ENCODE results near the gene WDR54. TPM values are rescaled to one million over a fixed set of nuclear protein-coding genes. Genes with fewer than 3 reads are reported as not detected.

WDR54 gene
- polyA plus RNA-seq, 1 of the 3 experiments (the other 2 are of a cell fraction) = 61.6 TPM

- no peak overlapping the region; a peak in 1 of 4 replicates for H3K27ac ChIP-seq (ENCODE audit: low read depth in 2 of 2, low read length in 1 of 2)
- 85% methylated on average over 4 of the region's 4 CpGs for WGBS (ENCODE audit: low lambda C conversion rate)
Observed at GRCh38 chr2:74462786-74463105, 41.2 kb downstream of the WDR54 start.

GRCh38 chr2:74464406-74464805, 42.9 kb downstream of the WDR54 start:
- 14% methylated on average over 10 of the region's 13 CpGs for WGBS (ENCODE audit: low lambda C conversion rate)
- H3K36me3 ChIP-seq (replicated peaks in 1 of 2; ENCODE audit: control insufficient read depth in 1 of 2, insufficient read depth in 2 of 2, low read length in 1 of 2) = peaks cover 0 to 28% of the 10 kb centered on the region in 2 experiments
- H3K27me3 ChIP-seq (ENCODE audit: insufficient read depth) = no peaks in the 10 kb centered on the region
- peaks cover 40% of the 10 kb centered on the region for H3K79me2 ChIP-seq (ENCODE audit: insufficient read depth)
- H3K4me3 ChIP-seq (ENCODE audit: low read depth in 2 of 2, low read length in 1 of 2) = peak overlapping the region; percentile 75 to 93
- no peak for DNase-seq
- H3K4me1 ChIP-seq (ENCODE audit: control insufficient read depth in 1 of 2, insufficient read depth in 2 of 2, low read depth in 1 of 2, low read length in 1 of 2) = peaks cover 3 to 20% of the 10 kb centered on the region in 2 experiments; a peak in 1 of 4 replicates
- ChIA-PET CTCF (interaction anchor here (0.7 to 1.6 kb wide), 6 partner anchors 10 to 123 kb away, joined by 3 to 6 read pairs (median 4); partner anchors contain the start of genes AUP1, HTRA2, INO80B and PCGF1), POLR2A (interaction anchor here (0.6 to 1.1 kb wide), 3 partner anchors 7 to 43 kb away, joined by 3 read pairs; partner anchors contain the start of genes C2orf81 and WDR54)
- H3K27ac ChIP-seq (ENCODE audit: low read depth in 2 of 2, low read length in 1 of 2) = peak overlapping the region; percentile 62 to 63; a peak in 2 of 4 replicates
- H3K9ac ChIP-seq = peak overlapping the region; percentile 84
- no peaks in the 10 kb centered on the region for H4K20me1 ChIP-seq (ENCODE audit: insufficient read depth)
- H3K9me2 ChIP-seq = no peaks in the 10 kb centered on the region
- H2AFZ ChIP-seq (ENCODE audit: low read depth) = peak overlapping the region; percentile 14; the same call in 1 of the 2 replicates
- H3F3A ChIP-seq (replicated peaks; ENCODE audit: insufficient read depth) = peaks cover 12% of the 10 kb centered on the region
- H3K9me3 ChIP-seq = no peaks in the 10 kb centered on the region
- peak overlapping the region; percentile 98 for H3K4me2 ChIP-seq
- TF ChIP-seq REST (IDR thresholded peaks at IDR 0.05; ENCODE audit: low read depth, low read length) (no peak), CHD2 (IDR thresholded peaks at IDR 0.05; ENCODE audit: low read length, partially characterized antibody) (no peak), MXI1 (IDR thresholded peaks at IDR 0.05; ENCODE audit: low read depth, low read length) (no peak), SIN3A (IDR thresholded peaks at IDR 0.05; ENCODE audit: borderline replicate concordance, low read depth, low read length) (no peak), ELF1 (IDR thresholded peaks at IDR 0.05) (no peak), GATA2 (CRISPR knock-in tag; IDR thresholded peaks at IDR 0.05) (no peak), MAX (IDR thresholded peaks at IDR 0.05; ENCODE audit: low read depth) (no peak), CTCF (IDR thresholded peaks at IDR 0.05) (no peak), TEAD4 (IDR thresholded peaks at IDR 0.05; ENCODE audit: borderline replicate concordance, insufficient read depth) (no peak), USF2 (IDR thresholded peaks at IDR 0.05; ENCODE audit: borderline replicate concordance, low read depth, low read length) (no peak), FOSL2 (IDR thresholded peaks at IDR 0.05; ENCODE audit: borderline replicate concordance, low read depth) (no peak)

More at GRCh38 chr2:74462786-74463105, 41.2 kb downstream of the WDR54 start:
- Histone ChIP-seq H3K4me3 (ENCODE audit: low read depth in 2 of 2, low read length in 1 of 2) (no peak overlapping the region), H2AFZ (ENCODE audit: low read depth) (no peak overlapping the region), H3K36me3 (replicated peaks in 1 of 2; ENCODE audit: control insufficient read depth in 1 of 2, insufficient read depth in 2 of 2, low read length in 1 of 2) (peaks cover 0 to 28% of the 10 kb centered on the region in 2 experiments), H3K9me3 (no peaks in the 10 kb centered on the region), H3K9ac (no peak overlapping the region), H3F3A (replicated peaks; ENCODE audit: insufficient read depth) (peaks cover 12% of the 10 kb centered on the region), H3K27me3 (ENCODE audit: insufficient read depth) (no peaks in the 10 kb centered on the region), H3K4me1 (ENCODE audit: control insufficient read depth in 1 of 2, insufficient read depth in 2 of 2, low read depth in 1 of 2, low read length in 1 of 2) (peaks cover 5 to 22% of the 10 kb centered on the region in 2 experiments; a peak in 1 of 4 replicates), H3K9me2 (no peaks in the 10 kb centered on the region), H4K20me1 (ENCODE audit: insufficient read depth) (no peaks in the 10 kb centered on the region), H3K79me2 (ENCODE audit: insufficient read depth) (peaks cover 47% of the 10 kb centered on the region), H3K4me2 (no peak overlapping the region)
- no peak for DNase-seq
- POLR2A ChIA-PET = interaction anchor here (5.9 kb wide), 1 partner anchor 11 kb away, joined by 60 read pairs; the partner anchor contains the start of gene MRPL53
- TF ChIP-seq RFX5 (IDR thresholded peaks at IDR 0.05; ENCODE audit: low read length) = no peak
- TF ChIP-seq IRF3 (IDR thresholded peaks at IDR 0.05; ENCODE audit: low read depth, low read length) = no peak
- TF ChIP-seq GATA2 (CRISPR knock-in tag; IDR thresholded peaks at IDR 0.05) = no peak
- no peak for TF ChIP-seq RCOR1 (IDR thresholded peaks at IDR 0.05; ENCODE audit: low read length)
- TF ChIP-seq RXRA (IDR thresholded peaks at IDR 0.05; ENCODE audit: borderline replicate concordance, low read depth) = no peak
- TF ChIP-seq GABPA (IDR thresholded peaks at IDR 0.05; ENCODE audit: low read depth) = no peak
- no peak for TF ChIP-seq RAD21 (IDR thresholded peaks at IDR 0.05; ENCODE audit: low read length)
- no peak for TF ChIP-seq FOXJ3 (CRISPR knock-in tag; IDR thresholded peaks at IDR 0.05)
- no peak for TF ChIP-seq FOSL2 (IDR thresholded peaks at IDR 0.05; ENCODE audit: borderline replicate concordance, low read depth)
- TF ChIP-seq TCF12 (IDR thresholded peaks at IDR 0.05) = no peak
- TF ChIP-seq FOXM1 (IDR thresholded peaks at IDR 0.05; ENCODE audit: low read depth) = no peak
- CTCF ChIA-PET = interaction anchor here (1.0 kb wide), 1 partner anchor 125 kb away, joined by 3 read pairs; no protein-coding TSS in a partner anchor
